ENCODE data around the gene CETP.

Gene CETP

DNA sequence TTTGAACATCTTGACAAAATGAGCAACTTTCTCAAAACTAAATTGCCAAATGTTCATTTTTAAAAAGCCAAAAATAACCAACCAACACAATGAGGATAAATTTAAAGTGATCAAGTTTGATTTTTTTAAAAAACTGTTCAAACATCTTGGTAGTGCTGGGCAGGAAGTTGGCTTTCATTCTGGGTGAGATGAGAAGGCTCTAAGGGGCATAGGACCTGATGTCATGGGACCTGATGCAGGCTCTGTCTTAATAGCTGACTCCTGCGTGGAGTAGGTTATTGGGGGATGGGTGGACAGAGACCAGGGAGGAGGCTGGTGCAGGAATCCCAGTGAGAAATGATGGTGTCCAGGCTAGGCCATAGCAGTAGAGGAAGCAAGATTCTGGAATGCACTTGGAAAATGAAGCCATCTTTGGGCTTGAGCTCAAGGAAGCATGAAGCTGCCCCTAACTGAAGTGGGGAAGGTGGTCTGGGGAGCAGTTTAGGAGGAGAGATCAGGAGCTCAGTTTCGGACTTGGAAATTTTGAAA is 48.0 kb downstream of the CETP start:
- TF ChIP-seq SIN3A (IDR thresholded peaks at IDR 0.05; ENCODE audit: borderline replicate concordance, insufficient read depth, low read length): no peak
- TF ChIP-seq POLR2AphosphoS5 (IDR thresholded peaks at IDR 0.05; ENCODE audit: low read depth, low read length): no peak
- TF ChIP-seq REST (IDR thresholded peaks at IDR 0.05; ENCODE audit: insufficient read depth in 1 of 2, low read depth in 2 of 2, low read length in 2 of 2): no peak
- TF ChIP-seq TAF1 (IDR thresholded peaks at IDR 0.05; ENCODE audit: borderline replicate concordance, insufficient read depth, low read length): no peak
- TF ChIP-seq FOXP2 (optimal IDR thresholded peaks at IDR 0.05; ENCODE audit: borderline replicate concordance, extremely low read depth, extremely low read length, insufficient read depth): no peak

GRCh38 chr16:57012353-57012752 is 50.6 kb downstream of the CETP start:
- TF ChIP-seq POLR2AphosphoS5 (IDR thresholded peaks at IDR 0.05; ENCODE audit: low read depth, low read length) (no peak), FOXP2 (optimal IDR thresholded peaks at IDR 0.05; ENCODE audit: borderline replicate concordance, extremely low read depth, extremely low read length, insufficient read depth) (no peak), SIN3A (IDR thresholded peaks at IDR 0.05; ENCODE audit: borderline replicate concordance, insufficient read depth, low read length) (no peak), TAF1 (IDR thresholded peaks at IDR 0.05; ENCODE audit: borderline replicate concordance, insufficient read depth, low read length) (no peak), REST (IDR thresholded peaks at IDR 0.05; ENCODE audit: insufficient read depth in 1 of 2, low read depth in 2 of 2, low read length in 2 of 2) (no peak)

- TF ChIP-seq SIN3A (IDR thresholded peaks at IDR 0.05; ENCODE audit: borderline replicate concordance, insufficient read depth, low read length): no peak
Observed at GRCh38 chr16:57013229-57013628, 51.5 kb downstream of the CETP start.

DNA sequence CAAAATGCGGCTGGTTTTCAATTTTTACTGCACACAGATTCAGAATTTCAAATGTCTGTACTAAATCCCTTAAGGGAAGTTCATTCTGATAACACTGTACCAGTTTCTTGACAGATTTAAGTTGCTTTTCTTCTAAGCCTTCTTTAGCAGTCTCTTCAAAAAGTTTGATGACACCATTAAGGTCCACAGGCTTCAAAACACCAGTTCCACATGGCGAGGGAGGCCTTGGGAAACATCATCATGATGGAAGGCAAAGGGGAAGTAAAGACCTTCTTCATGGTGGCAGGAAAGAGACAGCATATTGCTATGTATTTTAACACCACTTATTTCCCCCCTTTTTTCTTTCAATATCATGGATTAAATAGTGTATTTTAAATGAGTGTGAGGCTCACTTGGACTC is 52.2 kb downstream of the CETP start:
- no peak for TF ChIP-seq POLR2AphosphoS5 (IDR thresholded peaks at IDR 0.05; ENCODE audit: low read depth, low read length)
- no peak for TF ChIP-seq SIN3A (IDR thresholded peaks at IDR 0.05; ENCODE audit: borderline replicate concordance, insufficient read depth, low read length)
- no peak for TF ChIP-seq TAF1 (IDR thresholded peaks at IDR 0.05; ENCODE audit: borderline replicate concordance, insufficient read depth, low read length)
- TF ChIP-seq REST (IDR thresholded peaks at IDR 0.05; ENCODE audit: insufficient read depth in 1 of 2, low read depth in 2 of 2, low read length in 2 of 2): no peak
- no peak for TF ChIP-seq FOXP2 (optimal IDR thresholded peaks at IDR 0.05; ENCODE audit: borderline replicate concordance, extremely low read depth, extremely low read length, insufficient read depth)

DNA sequence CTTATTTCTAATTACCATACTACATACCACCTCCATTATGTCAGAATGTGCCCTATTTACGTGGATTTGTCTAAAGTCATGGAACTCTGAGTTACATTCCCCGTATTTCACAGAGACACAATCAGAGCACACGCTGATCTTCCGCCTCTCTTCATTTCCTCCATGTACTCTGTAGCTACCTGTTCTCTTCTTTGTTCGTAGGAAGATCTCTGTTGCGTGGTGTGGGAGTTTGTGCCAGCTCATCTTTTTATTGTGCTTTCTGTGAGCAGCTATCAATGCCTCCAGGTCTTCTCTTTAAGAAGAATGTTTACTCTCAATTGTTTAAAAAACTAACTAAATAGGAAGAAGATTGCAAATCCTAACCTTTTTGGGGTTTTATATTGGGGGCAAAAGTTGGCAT is 54.6 kb downstream of the CETP start:
- TF ChIP-seq SIN3A (IDR thresholded peaks at IDR 0.05; ENCODE audit: borderline replicate concordance, insufficient read depth, low read length) (no peak), TAF1 (IDR thresholded peaks at IDR 0.05; ENCODE audit: borderline replicate concordance, insufficient read depth, low read length) (no peak), POLR2AphosphoS5 (IDR thresholded peaks at IDR 0.05; ENCODE audit: low read depth, low read length) (no peak), REST (IDR thresholded peaks at IDR 0.05; ENCODE audit: insufficient read depth in 1 of 2, low read depth in 2 of 2, low read length in 2 of 2) (no peak), FOXP2 (optimal IDR thresholded peaks at IDR 0.05; ENCODE audit: borderline replicate concordance, extremely low read depth, extremely low read length, insufficient read depth) (no peak)

Measured in PFSK-1 (cell line).